ENCODE data around the gene UCK1. TPM values are rescaled to one million over a fixed set of nuclear protein-coding genes. Genes with fewer than 3 reads are reported as not detected.

The UCK1 gene
- total and polyA plus RNA-seq, 4 donors: 13.4 to 34.1 (median 24.0) TPM

DNA sequence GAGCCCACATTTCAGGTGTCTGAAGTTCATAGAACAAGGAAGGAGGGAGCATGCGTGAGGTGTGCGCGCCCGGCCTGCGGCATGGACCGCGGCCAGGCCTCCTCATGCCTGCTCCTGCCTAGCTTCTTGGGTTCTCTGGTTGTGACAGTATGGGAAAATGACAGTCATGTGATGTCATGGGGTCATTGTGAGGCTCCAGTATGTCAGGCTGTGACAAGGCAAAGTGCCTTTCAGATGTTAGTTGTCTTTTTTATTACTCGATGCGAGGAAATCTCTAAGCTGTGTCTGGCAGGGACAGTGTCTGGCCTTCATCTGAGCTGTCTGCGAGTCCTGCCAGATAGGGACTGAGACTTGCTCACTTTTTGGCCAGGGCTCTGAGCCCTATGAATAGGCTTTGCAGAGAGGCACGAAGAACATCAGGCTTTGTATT, 13.3 kb downstream of the UCK1 start:
- Histone ChIP-seq H3K36me3 (ENCODE audit: control insufficient read depth in 4 of 4, insufficient read depth in 3 of 4, low read depth in 1 of 4, low read length in 3 of 4) (peaks cover 5 to 62% (median 36%) of the 10 kb centered on the region in 4 donors), H3K4me3 (ENCODE audit: low read depth in 1 of 3, low read length in 3 of 3) (no peak overlapping the region), H3K4me1 (ENCODE audit: control insufficient read depth in 4 of 4, insufficient read depth in 4 of 4, low read length in 3 of 4) (no peaks in the 10 kb centered on the region), H3K27ac (ENCODE audit: low read depth in 1 of 2, low read length in 2 of 2) (no peak overlapping the region), H3K9me3 (ENCODE audit: control insufficient read depth in 4 of 4, low read length in 3 of 4) (peaks cover 0 to 6% (median 0%) of the 10 kb centered on the region in 4 donors), H3K27me3 (ENCODE audit: control insufficient read depth in 4 of 4, insufficient read depth in 4 of 4, low read length in 3 of 4) (no peaks in the 10 kb centered on the region), H3K9ac (ENCODE audit: low read depth in 1 of 2, low read length in 2 of 2) (no peak overlapping the region)
- WGBS: 93% methylated on average over 11 of the region's 11 CpGs
- TF ChIP-seq, protein P1, sequence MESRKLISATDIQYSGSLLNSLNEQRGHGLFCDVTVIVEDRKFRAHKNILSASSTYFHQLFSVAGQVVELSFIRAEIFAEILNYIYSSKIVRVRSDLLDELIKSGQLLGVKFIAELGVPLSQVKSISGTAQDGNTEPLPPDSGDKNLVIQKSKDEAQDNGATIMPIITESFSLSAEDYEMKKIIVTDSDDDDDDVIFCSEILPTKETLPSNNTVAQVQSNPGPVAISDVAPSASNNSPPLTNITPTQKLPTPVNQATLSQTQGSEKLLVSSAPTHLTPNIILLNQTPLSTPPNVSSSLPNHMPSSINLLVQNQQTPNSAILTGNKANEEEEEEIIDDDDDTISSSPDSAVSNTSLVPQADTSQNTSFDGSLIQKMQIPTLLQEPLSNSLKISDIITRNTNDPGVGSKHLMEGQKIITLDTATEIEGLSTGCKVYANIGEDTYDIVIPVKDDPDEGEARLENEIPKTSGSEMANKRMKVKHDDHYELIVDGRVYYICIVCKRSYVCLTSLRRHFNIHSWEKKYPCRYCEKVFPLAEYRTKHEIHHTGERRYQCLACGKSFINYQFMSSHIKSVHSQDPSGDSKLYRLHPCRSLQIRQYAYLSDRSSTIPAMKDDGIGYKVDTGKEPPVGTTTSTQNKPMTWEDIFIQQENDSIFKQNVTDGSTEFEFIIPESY (IDR thresholded peaks at IDR 0.05): no peak
- TF ChIP-seq TAF1 (conservative IDR thresholded peaks at IDR 0.05): no peak
- TF ChIP-seq, protein P2, sequence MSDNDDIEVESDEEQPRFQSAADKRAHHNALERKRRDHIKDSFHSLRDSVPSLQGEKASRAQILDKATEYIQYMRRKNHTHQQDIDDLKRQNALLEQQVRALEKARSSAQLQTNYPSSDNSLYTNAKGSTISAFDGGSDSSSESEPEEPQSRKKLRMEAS (IDR thresholded peaks at IDR 0.05): no peak
- TF ChIP-seq NR2F2 (IDR thresholded peaks at IDR 0.05): no peak
- no peak for TF ChIP-seq FOXA2 (IDR thresholded peaks at IDR 0.05)
- no peak for TF ChIP-seq RXRA (IDR thresholded peaks at IDR 0.05)
- TF ChIP-seq RAD21 (IDR thresholded peaks at IDR 0.05): no peak
- TF ChIP-seq EGR1 (IDR thresholded peaks at IDR 0.05; ENCODE audit: low read depth in 2 of 2): no peak
- TF ChIP-seq GABPA (IDR thresholded peaks at IDR 0.05 in 1 of 2, conservative IDR thresholded peaks at IDR 0.05 in 1 of 2): no peak
- no peak for TF ChIP-seq HNF4A (conservative IDR thresholded peaks at IDR 0.05)
- no peak for TF ChIP-seq FOXA1 (IDR thresholded peaks at IDR 0.05)
- DNase-seq (ENCODE audit: low spot score): no peak

DNA sequence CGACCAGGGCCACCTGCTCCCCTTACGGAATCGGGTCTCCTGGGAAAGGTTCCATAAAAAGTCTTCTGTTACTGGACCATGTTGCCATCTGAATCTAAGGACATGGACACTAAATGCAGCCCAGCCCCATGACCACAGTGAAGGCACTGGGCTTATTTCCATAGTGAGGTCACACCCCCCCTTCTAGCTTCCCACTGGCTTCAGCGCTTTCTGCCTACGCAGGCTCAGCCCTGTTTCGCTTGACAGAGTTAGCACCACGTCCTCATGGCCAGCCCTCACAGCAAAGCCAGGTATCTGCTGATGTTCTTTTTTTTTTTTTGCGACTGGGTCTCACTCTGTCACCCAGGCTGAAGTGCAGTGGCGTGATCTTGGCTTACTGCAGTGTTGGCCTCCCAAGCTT, 14.1 kb downstream of the UCK1 start:
- Histone ChIP-seq H3K9me3 (ENCODE audit: control insufficient read depth in 4 of 4, low read length in 3 of 4) (peaks cover 0 to 6% (median 0%) of the 10 kb centered on the region in 4 donors), H3K27ac (ENCODE audit: low read depth in 1 of 2, low read length in 2 of 2) (no peak overlapping the region), H3K27me3 (ENCODE audit: control insufficient read depth in 4 of 4, insufficient read depth in 4 of 4, low read length in 3 of 4) (no peaks in the 10 kb centered on the region), H3K9ac (ENCODE audit: low read depth in 1 of 2, low read length in 2 of 2) (no peak overlapping the region), H3K4me3 (ENCODE audit: low read depth in 1 of 3, low read length in 3 of 3) (no peak overlapping the region), H3K36me3 (ENCODE audit: control insufficient read depth in 4 of 4, insufficient read depth in 3 of 4, low read depth in 1 of 4, low read length in 3 of 4) (peaks cover 5 to 59% (median 37%) of the 10 kb centered on the region in 4 donors), H3K4me1 (ENCODE audit: control insufficient read depth in 4 of 4, insufficient read depth in 4 of 4, low read length in 3 of 4) (no peaks in the 10 kb centered on the region)
- TF ChIP-seq TAF1 (conservative IDR thresholded peaks at IDR 0.05) (no peak), RAD21 (IDR thresholded peaks at IDR 0.05) (no peak), RXRA (IDR thresholded peaks at IDR 0.05) (no peak), FOXA2 (IDR thresholded peaks at IDR 0.05) (no peak), HNF4A (conservative IDR thresholded peaks at IDR 0.05) (no peak), EGR1 (IDR thresholded peaks at IDR 0.05; ENCODE audit: low read depth in 2 of 2) (no peak), YY1 (IDR thresholded peaks at IDR 0.05) (no peak), NR2F2 (IDR thresholded peaks at IDR 0.05) (no peak)
- TF ChIP-seq, protein P3, sequence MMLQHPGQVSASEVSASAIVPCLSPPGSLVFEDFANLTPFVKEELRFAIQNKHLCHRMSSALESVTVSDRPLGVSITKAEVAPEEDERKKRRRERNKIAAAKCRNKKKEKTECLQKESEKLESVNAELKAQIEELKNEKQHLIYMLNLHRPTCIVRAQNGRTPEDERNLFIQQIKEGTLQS (IDR thresholded peaks at IDR 0.05): no peak
- TF ChIP-seq, protein P1 (IDR thresholded peaks at IDR 0.05): no peak
- TF ChIP-seq, protein P4, sequence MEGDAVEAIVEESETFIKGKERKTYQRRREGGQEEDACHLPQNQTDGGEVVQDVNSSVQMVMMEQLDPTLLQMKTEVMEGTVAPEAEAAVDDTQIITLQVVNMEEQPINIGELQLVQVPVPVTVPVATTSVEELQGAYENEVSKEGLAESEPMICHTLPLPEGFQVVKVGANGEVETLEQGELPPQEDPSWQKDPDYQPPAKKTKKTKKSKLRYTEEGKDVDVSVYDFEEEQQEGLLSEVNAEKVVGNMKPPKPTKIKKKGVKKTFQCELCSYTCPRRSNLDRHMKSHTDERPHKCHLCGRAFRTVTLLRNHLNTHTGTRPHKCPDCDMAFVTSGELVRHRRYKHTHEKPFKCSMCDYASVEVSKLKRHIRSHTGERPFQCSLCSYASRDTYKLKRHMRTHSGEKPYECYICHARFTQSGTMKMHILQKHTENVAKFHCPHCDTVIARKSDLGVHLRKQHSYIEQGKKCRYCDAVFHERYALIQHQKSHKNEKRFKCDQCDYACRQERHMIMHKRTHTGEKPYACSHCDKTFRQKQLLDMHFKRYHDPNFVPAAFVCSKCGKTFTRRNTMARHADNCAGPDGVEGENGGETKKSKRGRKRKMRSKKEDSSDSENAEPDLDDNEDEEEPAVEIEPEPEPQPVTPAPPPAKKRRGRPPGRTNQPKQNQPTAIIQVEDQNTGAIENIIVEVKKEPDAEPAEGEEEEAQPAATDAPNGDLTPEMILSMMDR (IDR thresholded peaks at IDR 0.05; ENCODE audit: low read depth, low read length, missing input control): no peak
- TF ChIP-seq, protein P5, sequence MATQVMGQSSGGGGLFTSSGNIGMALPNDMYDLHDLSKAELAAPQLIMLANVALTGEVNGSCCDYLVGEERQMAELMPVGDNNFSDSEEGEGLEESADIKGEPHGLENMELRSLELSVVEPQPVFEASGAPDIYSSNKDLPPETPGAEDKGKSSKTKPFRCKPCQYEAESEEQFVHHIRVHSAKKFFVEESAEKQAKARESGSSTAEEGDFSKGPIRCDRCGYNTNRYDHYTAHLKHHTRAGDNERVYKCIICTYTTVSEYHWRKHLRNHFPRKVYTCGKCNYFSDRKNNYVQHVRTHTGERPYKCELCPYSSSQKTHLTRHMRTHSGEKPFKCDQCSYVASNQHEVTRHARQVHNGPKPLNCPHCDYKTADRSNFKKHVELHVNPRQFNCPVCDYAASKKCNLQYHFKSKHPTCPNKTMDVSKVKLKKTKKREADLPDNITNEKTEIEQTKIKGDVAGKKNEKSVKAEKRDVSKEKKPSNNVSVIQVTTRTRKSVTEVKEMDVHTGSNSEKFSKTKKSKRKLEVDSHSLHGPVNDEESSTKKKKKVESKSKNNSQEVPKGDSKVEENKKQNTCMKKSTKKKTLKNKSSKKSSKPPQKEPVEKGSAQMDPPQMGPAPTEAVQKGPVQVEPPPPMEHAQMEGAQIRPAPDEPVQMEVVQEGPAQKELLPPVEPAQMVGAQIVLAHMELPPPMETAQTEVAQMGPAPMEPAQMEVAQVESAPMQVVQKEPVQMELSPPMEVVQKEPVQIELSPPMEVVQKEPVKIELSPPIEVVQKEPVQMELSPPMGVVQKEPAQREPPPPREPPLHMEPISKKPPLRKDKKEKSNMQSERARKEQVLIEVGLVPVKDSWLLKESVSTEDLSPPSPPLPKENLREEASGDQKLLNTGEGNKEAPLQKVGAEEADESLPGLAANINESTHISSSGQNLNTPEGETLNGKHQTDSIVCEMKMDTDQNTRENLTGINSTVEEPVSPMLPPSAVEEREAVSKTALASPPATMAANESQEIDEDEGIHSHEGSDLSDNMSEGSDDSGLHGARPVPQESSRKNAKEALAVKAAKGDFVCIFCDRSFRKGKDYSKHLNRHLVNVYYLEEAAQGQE (IDR thresholded peaks at IDR 0.05): no peak
- WGBS: 98% methylated on average over 9 of the region's 9 CpGs
- DNase-seq (ENCODE audit: low spot score): no peak

Measured in liver (tissue), 9 donors.